Ascending aorta (tissue), 2 donors: Measurements from ENCODE around the gene PRPF38B. TPM values are rescaled to one million over a fixed set of nuclear protein-coding genes. Genes with fewer than 3 reads are reported as not detected.

Source experiments
- DNase-seq, 2 donors: peaks; one replicate each; pipeline ENCODE4 v3.0.0-alpha.2; 2019; ENCODE audit warnings: low spot score in 2 of 2
- H3K27ac ChIP-seq, 2 donors: fragments of 200-600 bp; sonication (generic); one replicate each; pipeline ENCODE4 v1.5.1; 2016 to 2017; ENCODE audit warnings: mild to moderate bottlenecking in 1 of 2
- H3K27me3 ChIP-seq: fragments of 200-600 bp; sonication (generic); one replicate; pipeline ENCODE4 v1.5.1; 2017
- H3K36me3 ChIP-seq, 2 donors: fragments of 200-600 bp; sonication (generic); one replicate each; pipeline ENCODE4 v1.5.1; 2016
- H3K4me1 ChIP-seq, 2 donors: fragments of 200-600 bp; sonication (generic); one replicate each; pipeline ENCODE4 v1.5.1; 2016 to 2017; ENCODE audit warnings: mild to moderate bottlenecking in 1 of 2
- H3K4me3 ChIP-seq, 2 donors: fragments of 200-600 bp; sonication (generic); one replicate each; pipeline ENCODE4 v1.5.1; 2016 to 2017; ENCODE audit warnings: mild to moderate bottlenecking in 1 of 2
- H3K9me3 ChIP-seq, 2 donors: fragments of 200-600 bp; sonication (generic); one replicate each; pipeline ENCODE4 v1.5.1; 2016
- intact Hi-C: fragments of 100-400 bp; cut with DNase I; formaldehyde crosslinking; loops from one replicate; pipeline ENCODE4 v1.15.1; 2023
- total RNA-seq: library from RNA; depleted of rRNA; stranded (reverse); fragments of >200 nt; gene quantifications from one replicate; pipeline ENCODE4 v1.1.0, GENCODE V29; 2016
- TF ChIP-seq, protein P1 (sequence below), 3 experiments: fragments of 200-600 bp in 2 of 3; fragments of 450-650 bp in 1 of 3; sonication (generic) in 2 of 3; IDR thresholded peaks; one replicate each; pipeline ENCODE4 v1.5.1; 2016 to 2019; ENCODE audit warnings: antibody characterized with exemption in 3 of 3, mild to moderate bottlenecking in 1 of 3, moderate library complexity in 1 of 3

Gene PRPF38B
- total RNA-seq, 1 donor from 2014 or later, result 9.0 TPM

DNA sequence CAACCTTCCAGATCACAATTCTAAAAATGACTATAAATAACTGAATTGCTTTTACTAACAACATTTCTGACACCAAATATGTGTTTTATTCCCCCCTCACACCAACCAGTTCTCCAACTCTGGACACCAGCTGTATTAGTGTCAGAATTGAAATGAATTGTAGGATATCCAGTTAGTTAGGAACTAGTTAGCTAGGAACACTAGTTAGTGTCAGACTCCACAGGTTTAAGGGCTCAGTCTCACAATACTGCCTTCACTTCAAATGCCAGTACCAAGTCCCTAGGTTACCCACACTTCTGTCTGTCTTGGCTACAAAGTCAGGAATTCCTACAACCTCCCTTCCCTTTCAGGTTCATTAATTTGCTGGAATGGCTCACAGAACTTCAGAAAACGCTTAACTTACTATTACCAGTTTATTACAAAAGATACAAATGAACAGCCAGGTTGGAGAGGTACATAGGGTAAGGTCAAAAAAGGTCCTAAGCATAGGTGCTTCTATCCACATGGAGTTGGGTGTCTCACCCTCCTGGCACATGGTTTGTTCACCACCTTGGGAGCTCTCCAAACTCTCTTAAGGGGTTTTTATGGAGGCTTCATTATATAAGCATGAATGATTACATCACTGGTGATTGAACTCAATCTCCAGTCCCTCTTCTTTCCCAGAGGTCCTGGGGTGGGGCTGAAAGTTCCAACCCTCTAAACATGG lies 58.5 kb downstream of the PRPF38B start:
- intact Hi-C loops, result no loop called here
- TF ChIP-seq, protein P1, sequence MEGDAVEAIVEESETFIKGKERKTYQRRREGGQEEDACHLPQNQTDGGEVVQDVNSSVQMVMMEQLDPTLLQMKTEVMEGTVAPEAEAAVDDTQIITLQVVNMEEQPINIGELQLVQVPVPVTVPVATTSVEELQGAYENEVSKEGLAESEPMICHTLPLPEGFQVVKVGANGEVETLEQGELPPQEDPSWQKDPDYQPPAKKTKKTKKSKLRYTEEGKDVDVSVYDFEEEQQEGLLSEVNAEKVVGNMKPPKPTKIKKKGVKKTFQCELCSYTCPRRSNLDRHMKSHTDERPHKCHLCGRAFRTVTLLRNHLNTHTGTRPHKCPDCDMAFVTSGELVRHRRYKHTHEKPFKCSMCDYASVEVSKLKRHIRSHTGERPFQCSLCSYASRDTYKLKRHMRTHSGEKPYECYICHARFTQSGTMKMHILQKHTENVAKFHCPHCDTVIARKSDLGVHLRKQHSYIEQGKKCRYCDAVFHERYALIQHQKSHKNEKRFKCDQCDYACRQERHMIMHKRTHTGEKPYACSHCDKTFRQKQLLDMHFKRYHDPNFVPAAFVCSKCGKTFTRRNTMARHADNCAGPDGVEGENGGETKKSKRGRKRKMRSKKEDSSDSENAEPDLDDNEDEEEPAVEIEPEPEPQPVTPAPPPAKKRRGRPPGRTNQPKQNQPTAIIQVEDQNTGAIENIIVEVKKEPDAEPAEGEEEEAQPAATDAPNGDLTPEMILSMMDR (IDR thresholded peaks at IDR 0.05), result no peak
- Histone ChIP-seq H3K36me3 (peaks cover 11 to 24% of the 10 kb centered on the region in 2 donors), H3K27me3 (no peaks in the 10 kb centered on the region), H3K27ac (no peak overlapping the region), H3K4me3 (no peak overlapping the region), H3K4me1 (peaks cover 0 to 8% of the 10 kb centered on the region in 2 donors), H3K9me3 (no peaks in the 10 kb centered on the region)
- DNase-seq, result no peak

Other genes starting within 250 kb of the PRPF38B start
- gene NBPF6, start 242.0 kb upstream of the PRPF38B start, total RNA-seq, result not detected
- gene EEIG2, start 132.2 kb upstream of the PRPF38B start, total RNA-seq, result 9.6 TPM
- gene HENMT1, start 31.2 kb upstream of the PRPF38B start, total RNA-seq, result not detected
- gene FNDC7, start 20.6 kb downstream of the PRPF38B start, total RNA-seq, result not detected
- 13.7 TPM for gene STXBP3, start 54.4 kb downstream of the PRPF38B start, total RNA-seq
- not detected for gene AKNAD1, start 164.8 kb downstream of the PRPF38B start, total RNA-seq
- 45.1 TPM for gene GPSM2, start 184.7 kb downstream of the PRPF38B start, total RNA-seq